GM18517 (cell line): ENCODE measurements around the gene VEZF1.

Experiments used
- ATAC-seq: cut with Tn5 transposase; IDR thresholded peaks from one replicate; pipeline ENCODE4 v1.9.1; 2021; ENCODE audit warnings: mild to moderate bottlenecking, moderate library complexity; ENCODE audit not compliant: unreplicated experiment

Gene VEZF1

GRCh38 chr17:57930239-57930638 is 57.8 kb downstream of the VEZF1 start:
- no peak for ATAC-seq

GRCh38 chr17:57929386-57929785 is 58.7 kb downstream of the VEZF1 start:
- no peak for ATAC-seq

GRCh38 chr17:57928928-57929327 is 59.1 kb downstream of the VEZF1 start:
- no peak for ATAC-seq

- ATAC-seq, result no peak
Measured at GRCh38 chr17:57927048-57927723, 60.9 kb downstream of the VEZF1 start.

- no peak for ATAC-seq
Measured at GRCh38 chr17:57926723-57927047, 61.4 kb downstream of the VEZF1 start.

GRCh38 chr17:57925361-57925990 is 62.6 kb downstream of the VEZF1 start:
- no peak for ATAC-seq

- no peak for ATAC-seq
Measured at GRCh38 chr17:57924677-57925076, 63.4 kb downstream of the VEZF1 start.
